PC-9 (cell line): ENCODE data around the gene CCL22. TPM values are rescaled to one million over a fixed set of nuclear protein-coding genes. Genes with fewer than 3 reads are reported as not detected.
A peak's percentile ranks its signal among the peaks of the same experiment; 100 is the strongest.

ENCODE experiments used
- BruUV-seq: library from RNA; stranded (reverse); fragments of 400-500 nt; replicated peaks from 2 replicates; lab custom pipeline; 2021; lab: Mats Ljungman, UMichigan
- CTCF ChIA-PET: fragments of 300-600 bp; sonication (Branson Sonifier 250); formaldehyde crosslinking; loops from one replicate; lab custom pipeline; 2022; ENCODE audit warnings: antibody characterized with exemption; lab: Charles Lee
- POLR2A ChIA-PET: fragments of 300-600 bp; sonication (Branson Sonifier 250); formaldehyde crosslinking; loops from one replicate; lab custom pipeline; 2022; ENCODE audit warnings: antibody characterized with exemption; ENCODE audit not compliant: unreplicated experiment; lab: Charles Lee
- DNase-seq, 2 experiments: peaks; one replicate each; pipeline versions ENCODE4 v3.0.0 to v3.0.0-alpha.2; 2015 to 2022; ENCODE audit warnings: mixed read lengths in 1 of 2
- H2AFZ ChIP-seq: fragments of 200-600 bp; sonication (generic); 2 replicates; pipeline ENCODE4 v1.8.1; 2017; ENCODE audit warnings: antibody characterized with exemption
- H3F3A ChIP-seq: fragments of 200-600 bp; sonication (generic); 2 replicates; pipeline ENCODE4 v1.8.1; 2017; ENCODE audit warnings: antibody characterized with exemption, mild to moderate bottlenecking, low read depth; ENCODE audit not compliant: insufficient read depth
- H3K27ac ChIP-seq: fragments of 200-600 bp; sonication (generic); 2 replicates; pipeline ENCODE4 v1.6.1; 2016; ENCODE audit warnings: mixed run types
- H3K27me3 ChIP-seq: fragments of 200-600 bp; sonication (generic); 2 replicates; pipeline ENCODE4 v1.6.1; 2016; ENCODE audit warnings: low read depth, mixed run types; ENCODE audit not compliant: insufficient read depth
- H3K36me3 ChIP-seq: fragments of 200-600 bp; sonication (generic); 2 replicates; pipeline ENCODE4 v1.6.1; 2016; ENCODE audit warnings: low read depth, mixed run types
- H3K4me1 ChIP-seq: fragments of 200-600 bp; sonication (generic); replicated peaks from 2 replicates; pipeline ENCODE4 v1.6.1; 2016; ENCODE audit warnings: mixed run types; ENCODE audit not compliant: insufficient read depth
- H3K4me2 ChIP-seq: fragments of 200-600 bp; sonication (generic); 2 replicates; pipeline ENCODE4 v1.6.1; 2017; ENCODE audit warnings: mixed run types
- H3K4me3 ChIP-seq: fragments of 200-600 bp; sonication (generic); 2 replicates; pipeline ENCODE4 v1.6.1; 2016; ENCODE audit warnings: mixed run types
- H3K79me2 ChIP-seq: fragments of 200-600 bp; sonication (generic); 2 replicates; pipeline ENCODE4 v1.6.1; 2017; ENCODE audit warnings: low read depth, mixed run types
- H3K9me2 ChIP-seq: fragments of 200-600 bp; sonication (generic); 2 replicates; pipeline ENCODE4 v1.8.1; 2017; ENCODE audit warnings: mild to moderate bottlenecking; ENCODE audit not compliant: insufficient read depth
- H3K9me3 ChIP-seq: fragments of 200-600 bp; sonication (generic); 2 replicates; pipeline ENCODE4 v1.8.1; 2016; ENCODE audit warnings: low read depth; ENCODE audit not compliant: insufficient read depth
- H4K20me1 ChIP-seq: fragments of 200-600 bp; sonication (generic); 2 replicates; pipeline ENCODE4 v1.8.1; 2017; ENCODE audit not compliant: insufficient read depth
- CTCF ChIP-seq: fragments of 200-600 bp; sonication (generic); conservative IDR thresholded peaks from 2 replicates; pipeline ENCODE4 v1.6.1; 2017; ENCODE audit warnings: mixed run types, antibody characterized with exemption, mild to moderate bottlenecking, moderate library complexity
- EZH2 ChIP-seq: fragments of 200-600 bp; sonication (generic); IDR thresholded peaks from 2 replicates; pipeline ENCODE4 v1.8.0; 2017; ENCODE audit warnings: antibody characterized with exemption, low read depth
- intact Hi-C: fragments of 100-400 bp; cut with micrococcal nuclease; formaldehyde crosslinking; loops from one replicate; pipeline ENCODE4 v1.10.0; 2022; ENCODE audit not compliant: unreplicated experiment
- total RNA-seq: library from RNA; stranded (reverse); gene quantifications from 2 replicates; pipeline ENCODE4 v1.2.3, GENCODE V29; 2021

The CCL22 gene
- total RNA-seq, 1 experiment from 2014 or later, result 0.24 TPM

- TF ChIP-seq CTCF (no peak), EZH2 (no peak)
- BruUV-seq, result no TSS peak
- ChIA-PET POLR2A (interaction anchor here (0.5 to 0.8 kb wide), 2 partner anchors 122 to 1011 kb away, joined by 4 to 5 read pairs; no protein-coding TSS in a partner anchor), CTCF (no interaction called here)
- Histone ChIP-seq H4K20me1 (no peaks in the 10 kb centered on the region), H3K4me1 (peaks cover 16% of the 10 kb centered on the region), H3K9me3 (no peaks in the 10 kb centered on the region), H3K4me2 (peak overlapping the region; percentile 48), H3K27me3 (no peaks in the 10 kb centered on the region), H2AFZ (no peak overlapping the region), H3K27ac (peak overlapping the region; percentile 50; the same call in 1 of the 2 replicates), H3F3A (peaks cover 15% of the 10 kb centered on the region; the same call in 1 of the 2 replicates), H3K79me2 (no peaks in the 10 kb centered on the region), H3K36me3 (no peaks in the 10 kb centered on the region), H3K9me2 (no peaks in the 10 kb centered on the region), H3K4me3 (no peak overlapping the region)
- peak; percentile 43 to 94 for DNase-seq
- intact Hi-C loops, result no loop called here
These were observed 8.7 kb downstream of the CCL22 start for GRCh38 chr16:57367116-57367752.

GRCh38 chr16:57371494-57372371 is 13.2 kb downstream of the CCL22 start:
- no peaks in the 10 kb centered on the region for H3K36me3 ChIP-seq
- no peak overlapping the region for H2AFZ ChIP-seq
- H3K79me2 ChIP-seq, result no peaks in the 10 kb centered on the region
- no peaks in the 10 kb centered on the region for H3K27me3 ChIP-seq
- no peaks in the 10 kb centered on the region for H4K20me1 ChIP-seq
- H3K9me2 ChIP-seq, result no peaks in the 10 kb centered on the region
- H3K9me3 ChIP-seq, result no peaks in the 10 kb centered on the region
- DNase-seq, result no peak
- TF ChIP-seq CTCF (no peak), EZH2 (no peak)
- H3K4me3 ChIP-seq, result no peak overlapping the region
- ChIA-PET CTCF (no interaction called here), POLR2A (no interaction called here)
- peaks cover 17% of the 10 kb centered on the region for H3K4me1 ChIP-seq
- intact Hi-C loops, result no loop called here
- H3K27ac ChIP-seq, result no peak overlapping the region
- BruUV-seq, result no TSS peak
- no peak overlapping the region for H3K4me2 ChIP-seq
- H3F3A ChIP-seq, result peaks cover 18% of the 10 kb centered on the region; the same call in 1 of the 2 replicates

- H4K20me1 ChIP-seq, result no peaks in the 10 kb centered on the region
These were observed 14.0 kb downstream of the CCL22 start, which contains the start of gene CX3CL1 for GRCh38 chr16:57372372-57373116. CX3CL1 (plus strand) TSS chr16:57372490; CDS start chr16:57372569, 79 bp downstream.

More at GRCh38 chr16:57372372-57373116, 14.0 kb downstream of the CCL22 start, which contains the start of gene CX3CL1:
- ChIA-PET CTCF (no interaction called here), POLR2A (interaction anchor here (0.7 kb wide), 1 partner anchor 151 kb away, joined by 4 read pairs; no protein-coding TSS in a partner anchor)
- Histone ChIP-seq H3K9me3 (no peaks in the 10 kb centered on the region), H2AFZ (no peak within 1 kb of the TSS), H3K4me3 (no peak within 1 kb of the TSS), H3K36me3 (no peaks in the 10 kb centered on the region), H3F3A (peaks cover 17% of the 10 kb centered on the region; the same call in 1 of the 2 replicates), H3K4me2 (no peak within 1 kb of the TSS), H3K27ac (no peak within 1 kb of the TSS), H3K27me3 (no peaks in the 10 kb centered on the region), H3K9me2 (no peaks in the 10 kb centered on the region), H3K4me1 (peaks cover 17% of the 10 kb centered on the region), H3K79me2 (no peaks in the 10 kb centered on the region)
- intact Hi-C loops, result no loop called here
- BruUV-seq, result no TSS peak
- TF ChIP-seq CTCF (no peak), EZH2 (no peak)
- no peak for DNase-seq
